ENCODE data around the gene IL16.

IL16 gene

DNA sequence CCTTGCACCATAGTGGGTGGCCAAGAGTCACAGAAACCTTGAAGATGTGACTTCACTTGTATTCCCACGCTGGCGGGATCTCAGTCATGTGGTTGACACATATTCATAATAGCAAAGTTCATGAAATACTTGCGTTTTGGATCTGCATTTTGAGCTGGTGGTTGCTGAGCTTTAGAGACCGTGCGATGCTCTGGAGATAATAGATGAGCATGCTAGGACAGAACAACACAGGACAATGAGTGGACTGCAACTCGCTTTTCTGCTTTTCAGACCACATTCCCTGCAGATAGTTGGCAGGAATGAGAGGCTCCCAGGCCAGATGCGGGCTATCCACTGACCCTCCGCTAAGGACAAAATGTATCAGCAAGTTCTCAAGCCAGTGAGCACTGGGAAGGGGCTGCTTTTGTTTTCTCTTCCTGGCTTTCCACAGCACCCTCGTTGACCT, 141.1 kb downstream of the IL16 start:
- Histone ChIP-seq H3K4me3 (ENCODE audit: low read depth, low read length) (no peak overlapping the region), H3K27me3 (0 out of 2 replicates have a peak, but pooled peaks cover 3% of the 10 kb centered on the region), H3K4me1 (no peaks in the 10 kb centered on the region; the same call in 1 of the 2 replicates), H3K36me3 (no peaks in the 10 kb centered on the region), H3K9me3 (no peaks in the 10 kb centered on the region)
- DNase-seq, result no peak
- TF ChIP-seq CTCF (IDR thresholded peaks at IDR 0.05; ENCODE audit: low read depth, low read length), result no peak

DNA sequence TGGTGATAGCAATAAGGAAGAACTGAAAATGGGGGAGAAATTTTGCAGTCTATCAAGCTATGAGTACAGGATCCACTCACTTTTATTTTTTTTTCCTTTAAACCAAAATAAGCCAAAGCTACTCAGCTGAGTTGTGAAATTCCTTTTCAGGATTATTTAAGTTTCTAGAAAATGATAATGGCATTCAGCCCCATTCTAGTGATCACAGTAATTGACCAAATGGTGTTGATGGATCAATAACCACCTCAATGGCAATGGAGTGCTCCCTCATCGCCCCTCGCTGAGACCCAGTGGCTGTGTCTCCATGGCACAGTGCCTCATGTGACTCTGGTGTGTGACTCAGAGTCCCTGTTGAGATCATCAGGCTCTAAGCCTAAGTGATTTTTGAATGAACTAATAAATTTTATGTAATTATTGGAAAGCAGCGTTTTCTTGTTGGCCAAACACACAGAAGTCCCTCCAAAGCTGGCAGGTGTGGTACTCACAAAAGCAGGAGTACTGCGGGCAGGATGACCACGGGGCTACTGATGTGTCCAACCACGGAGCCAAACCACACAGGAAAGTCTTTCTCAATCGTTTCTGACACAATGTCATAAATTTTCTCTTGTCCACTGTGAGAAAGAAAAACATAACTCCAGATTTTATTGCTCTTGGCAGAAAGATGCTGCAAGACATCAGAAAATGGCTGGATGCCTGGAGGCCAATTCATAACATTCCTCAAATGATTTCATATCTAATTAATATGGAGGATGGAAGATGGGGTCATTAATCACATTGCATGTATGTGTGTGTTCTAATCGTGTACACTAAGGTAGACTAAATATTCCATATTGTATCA, 141.7 kb downstream of the IL16 start:
- H3K27me3 ChIP-seq, result 0 out of 2 replicates have a peak, but pooled peaks cover 3% of the 10 kb centered on the region
- no peak for TF ChIP-seq CTCF (IDR thresholded peaks at IDR 0.05; ENCODE audit: low read depth, low read length)
- no peaks in the 10 kb centered on the region for H3K9me3 ChIP-seq
- H3K4me3 ChIP-seq (ENCODE audit: low read depth, low read length), result no peak overlapping the region
- H3K4me1 ChIP-seq, result no peaks in the 10 kb centered on the region; the same call in 1 of the 2 replicates
- H3K36me3 ChIP-seq, result no peaks in the 10 kb centered on the region
- DNase-seq, result no peak

DNA sequence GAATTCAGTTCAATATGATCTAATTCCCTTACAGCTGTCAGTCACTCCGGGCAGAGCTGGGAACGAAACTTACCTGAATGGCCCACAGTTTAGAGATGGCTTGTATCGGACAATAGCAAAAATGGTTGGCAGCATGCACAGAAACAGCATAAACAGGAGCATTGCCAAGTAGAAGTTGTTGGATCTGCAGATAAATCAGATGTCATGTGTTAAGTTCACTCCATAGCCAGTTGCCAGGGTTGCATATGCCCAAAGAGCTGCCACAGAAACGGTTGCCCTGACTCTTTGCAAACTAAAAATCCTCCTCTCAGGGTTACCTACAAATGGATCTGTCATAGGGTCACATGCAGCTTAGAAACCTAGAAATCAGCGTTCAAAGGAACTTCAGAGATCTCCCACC, 142.6 kb downstream of the IL16 start:
- H3K4me3 ChIP-seq (ENCODE audit: low read depth, low read length), result no peak overlapping the region

GRCh38 chr15:81339851-81340250, 143.2 kb downstream of the IL16 start:
- no peaks in the 10 kb centered on the region for H3K9me3 ChIP-seq
- DNase-seq, result no peak
- TF ChIP-seq CTCF (IDR thresholded peaks at IDR 0.05; ENCODE audit: low read depth, low read length), result no peak

More for the DNA sequence above, 142.6 kb downstream of the IL16 start:
- Histone ChIP-seq H3K36me3 (no peaks in the 10 kb centered on the region), H3K9me3 (no peaks in the 10 kb centered on the region), H3K27me3 (0 out of 2 replicates have a peak, but pooled peaks cover 3% of the 10 kb centered on the region), H3K4me1 (no peaks in the 10 kb centered on the region; the same call in 1 of the 2 replicates)
- no peak for DNase-seq
- no peak for TF ChIP-seq CTCF (IDR thresholded peaks at IDR 0.05; ENCODE audit: low read depth, low read length)

GRCh38 chr15:81341351-81341750, 144.7 kb downstream of the IL16 start:
- H3K36me3 ChIP-seq, result no peaks in the 10 kb centered on the region
- no peaks in the 10 kb centered on the region for H3K4me1 ChIP-seq
- no peaks in the 10 kb centered on the region; the same call in 1 of the 2 replicates for H3K9me3 ChIP-seq
- H3K4me3 ChIP-seq (ENCODE audit: low read depth, low read length), result no peak overlapping the region
- 0 out of 2 replicates have a peak, but pooled peaks cover 3% of the 10 kb centered on the region for H3K27me3 ChIP-seq
- no peak for TF ChIP-seq CTCF (IDR thresholded peaks at IDR 0.05; ENCODE audit: low read depth, low read length)
- DNase-seq, result no peak

More at GRCh38 chr15:81339851-81340250, 143.2 kb downstream of the IL16 start:
- Histone ChIP-seq H3K27me3 (0 out of 2 replicates have a peak, but pooled peaks cover 3% of the 10 kb centered on the region), H3K4me1 (no peaks in the 10 kb centered on the region; the same call in 1 of the 2 replicates), H3K36me3 (no peaks in the 10 kb centered on the region), H3K4me3 (ENCODE audit: low read depth, low read length) (no peak overlapping the region)

DNA sequence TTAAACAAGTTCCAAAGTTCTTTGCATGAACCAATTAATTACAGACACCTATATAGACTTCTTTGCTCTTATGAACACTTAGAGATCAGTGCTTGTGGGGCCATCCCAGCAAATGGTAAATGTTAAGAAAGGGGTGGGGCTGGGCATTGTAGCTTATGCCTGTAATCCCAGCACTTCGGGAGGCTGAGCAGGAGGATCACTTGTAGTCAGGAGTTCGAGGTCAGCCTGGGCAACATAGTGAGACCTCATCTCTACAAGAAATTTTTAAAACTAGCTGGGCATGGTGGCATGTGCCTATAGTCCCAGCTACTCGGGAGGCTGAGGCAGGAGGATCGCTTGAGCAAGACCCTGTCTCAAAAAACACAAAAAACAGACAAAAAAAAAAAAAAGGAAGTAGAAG, 146.7 kb downstream of the IL16 start:
- no peaks in the 10 kb centered on the region; the same call in 1 of the 2 replicates for H3K9me3 ChIP-seq
- H3K4me1 ChIP-seq, result no peaks in the 10 kb centered on the region
- 0 out of 2 replicates have a peak, but pooled peaks cover 3% of the 10 kb centered on the region for H3K27me3 ChIP-seq
- H3K4me3 ChIP-seq (ENCODE audit: low read depth, low read length), result no peak overlapping the region
- no peak for TF ChIP-seq CTCF (IDR thresholded peaks at IDR 0.05; ENCODE audit: low read depth, low read length)
- no peak for DNase-seq
- no peaks in the 10 kb centered on the region for H3K36me3 ChIP-seq
